ENCODE results near the gene UMODL1. TPM values are rescaled to one million over a fixed set of nuclear protein-coding genes. Genes with fewer than 3 reads are reported as not detected.

The UMODL1 gene
- total and polyA plus RNA-seq, 10 of the 15 experiments (the other 5 are each of a cell fraction or from before 2014, with no cell fraction given), result 0.01 to 0.11 (median 0.03) TPM; not detected in 5

DNA sequence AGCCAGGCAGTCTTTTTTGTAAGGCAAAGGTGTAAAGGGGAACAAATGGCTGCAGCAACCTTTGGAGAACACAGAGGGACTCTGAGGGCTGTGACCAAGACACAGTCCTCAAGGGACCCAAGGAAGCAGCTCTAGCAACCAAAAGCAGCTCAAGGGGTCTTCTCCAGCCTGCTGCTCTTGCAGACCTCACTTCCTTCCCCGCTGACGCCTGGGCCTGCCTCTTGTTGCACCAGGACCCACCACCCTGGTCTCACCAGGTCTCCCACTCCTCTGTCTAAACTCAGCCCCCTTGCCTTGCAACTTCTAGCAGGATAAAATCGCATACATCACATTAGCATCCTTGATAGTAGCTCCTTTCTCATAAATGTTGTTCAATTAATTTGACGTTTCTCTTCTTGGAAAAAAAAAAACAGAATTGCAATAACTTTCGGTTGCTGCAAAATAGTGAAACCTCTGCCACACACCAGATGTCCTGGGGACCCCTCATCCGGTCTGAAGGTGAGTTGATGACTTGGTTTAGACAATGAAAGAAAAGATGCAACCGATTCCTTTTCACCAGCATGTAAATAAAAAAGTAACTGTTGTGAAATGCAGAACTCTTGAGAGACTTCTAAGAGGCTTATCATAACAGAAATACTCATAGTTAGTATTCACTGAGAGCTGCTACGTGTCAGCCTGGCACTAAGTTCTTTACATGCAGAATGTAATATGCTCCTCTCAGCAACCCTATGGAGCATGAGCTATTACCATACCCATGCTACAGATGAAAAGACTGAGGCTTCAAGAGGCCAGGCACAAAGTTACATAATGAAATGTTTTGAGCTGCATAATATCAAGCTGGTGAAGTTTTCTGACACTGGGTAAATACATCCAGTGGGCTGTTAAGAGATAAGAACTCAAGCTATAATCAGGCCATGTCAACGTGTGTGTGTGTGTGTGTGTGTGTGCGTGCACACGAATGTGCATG, 58.5 kb downstream of the UMODL1 start (continued):
- TF ChIP-seq ZBTB40 (IDR thresholded peaks at IDR 0.05; ENCODE audit: borderline replicate concordance) (no peak), RELA (IDR thresholded peaks at IDR 0.05; ENCODE audit: borderline replicate concordance, partially characterized antibody) (no peak), ZBED1 (IDR thresholded peaks at IDR 0.05; ENCODE audit: borderline replicate concordance) (no peak), CHD1 (IDR thresholded peaks at IDR 0.05; ENCODE audit: low read depth, low read length) (no peak), CREM (IDR thresholded peaks at IDR 0.05; ENCODE audit: low read depth) (no peak), ZSCAN29 (IDR thresholded peaks at IDR 0.05) (no peak)

- ChIA-PET SMC1A (ENCODE audit: uncharacterized antibody, unreplicated experiment) (interaction anchor here (1.2 to 1.6 kb wide), 2 partner anchors 95 to 173 kb away, joined by 3 to 4 read pairs; no protein-coding TSS in a partner anchor), POLR2A (interaction anchor here (1.2 kb wide), 1 partner anchor 128 kb away, joined by 3 read pairs; no protein-coding TSS in a partner anchor), RAD21 (ENCODE audit: unreplicated experiment) (interaction anchor here (1.1 to 1.8 kb wide), 2 partner anchors 13 to 15 kb away, joined by 4 to 7 read pairs; no protein-coding TSS in a partner anchor), CTCF (interaction anchor here (1.0 to 1.5 kb wide), 6 partner anchors 9 to 518 kb away, joined by 3 to 8 read pairs (median 7); no protein-coding TSS in a partner anchor)
- H3K79me2 ChIP-seq (ENCODE audit: control insufficient read depth, insufficient read depth, low read length), result no peaks in the 10 kb centered on the region
- no peak overlapping the region for H3K4me2 ChIP-seq (ENCODE audit: control insufficient read depth, insufficient read depth)
- no peak overlapping the region for H3K27ac ChIP-seq (ENCODE audit: control insufficient read depth, insufficient read depth)
- intact Hi-C loops (cut with micrococcal nuclease; ENCODE audit: unreplicated experiment) (no loop called here), in situ Hi-C loops (cut with MboI) (no loop called here)
- H3K36me3 ChIP-seq (ENCODE audit: control insufficient read depth in 2 of 2, insufficient read depth in 2 of 2, low read length in 1 of 2), result no peaks in the 10 kb centered on the region
- TF ChIP-seq NFYB (IDR thresholded peaks at IDR 0.05; ENCODE audit: insufficient read depth, low read depth, low read length) (peak; percentile 44; the same call in 1 of the 2 replicates), STAT3 (IDR thresholded peaks at IDR 0.05; ENCODE audit: low read depth, low read length) (no peak)
- no peaks in the 10 kb centered on the region for H3K9me3 ChIP-seq (replicated peaks; ENCODE audit: control insufficient read depth, insufficient read depth, low read length)
- 54% methylated on average over 5 of the region's 6 CpGs for WGBS (ENCODE audit: insufficient coverage, insufficient replicate concordance, low lambda C conversion rate, missing lambda C conversion rate)
- H3K9ac ChIP-seq (ENCODE audit: control insufficient read depth, insufficient read depth, low read length), result no peak overlapping the region
- FAIRE-seq, result no peak
- BruUV-seq (replicated peaks), result no TSS peak
- H3K4me1 ChIP-seq (ENCODE audit: control insufficient read depth, insufficient read depth, low read length), result peaks cover 10% of the 10 kb centered on the region
- no peak overlapping the region for H2AFZ ChIP-seq (ENCODE audit: control insufficient read depth, low read depth, low read length)
- no peaks in the 10 kb centered on the region for H4K20me1 ChIP-seq (ENCODE audit: control insufficient read depth, insufficient read depth)
- no peaks in the 10 kb centered on the region for H3K27me3 ChIP-seq (replicated peaks in 1 of 2; ENCODE audit: control insufficient read depth in 2 of 2, insufficient read depth in 2 of 2, low read length in 1 of 2)
- no peak for ATAC-seq
- DNase-seq (ENCODE audit: low read depth, low spot score), result no peak
- H3K4me3 ChIP-seq, result no peak overlapping the region
Observed at GRCh38 chr21:42130441-42130840, 59.3 kb downstream of the UMODL1 start.

Measured in GM12878 (cell line).